Stimulated activated CD4-positive, alpha-beta T cell treated with anti-CD3 and anti-CD28 coated beads, Interleukin-1b, Interleukin-23, amount 100 ng/mL, for 24 hours (primary cell): ENCODE measurements around the gene FXYD7.
"Not testable (repeated sequence)": the region's sequence is repeated elsewhere in the genome, so short reads cannot be mapped to it uniquely, and the experiment has no call there.

ENCODE experiments used
- DNase-seq, 4 experiments: peaks; one replicate each; pipeline ENCODE4 v3.0.0-alpha.2; 2020; ENCODE audit warnings: low read depth in 4 of 4, low spot score in 1 of 4

Gene FXYD7

GRCh38 chr19:35143231-35143715 is at the start of gene FXYD7:
Gene FXYD7 (plus strand): TSS chr19:35143255. CDS start chr19:35143334, 79 bp downstream.
- DNase-seq = no peak

GRCh38 chr19:35093430-35093829 is 49.6 kb upstream of the FXYD7 start:
- DNase-seq = no peak

- DNase-seq = no peak
Observed at GRCh38 chr19:35093941-35094647, 49.0 kb upstream of the FXYD7 start.

- no peak for DNase-seq
Observed at GRCh38 chr19:35094656-35095055, 48.4 kb upstream of the FXYD7 start.

GRCh38 chr19:35095667-35096368 is 47.2 kb upstream of the FXYD7 start:
- DNase-seq = no peak

- DNase-seq = no peak
Observed at GRCh38 chr19:35098413-35099049, 44.5 kb upstream of the FXYD7 start.

GRCh38 chr19:35099155-35099896 is 43.7 kb upstream of the FXYD7 start:
- DNase-seq = no peak

- DNase-seq = no peak
Observed at GRCh38 chr19:35099897-35100275, 43.2 kb upstream of the FXYD7 start.

- DNase-seq = no peak
Observed at GRCh38 chr19:35100588-35101533, 42.2 kb upstream of the FXYD7 start.

- not testable (repeated sequence) for DNase-seq
Observed at GRCh38 chr19:35101949-35102348, 41.1 kb upstream of the FXYD7 start.

- DNase-seq = not testable (repeated sequence)
Observed at GRCh38 chr19:35103614-35104013, 39.4 kb upstream of the FXYD7 start.

GRCh38 chr19:35104361-35104760 is 38.7 kb upstream of the FXYD7 start:
- DNase-seq = no peak

GRCh38 chr19:35105047-35105410 is 38.0 kb upstream of the FXYD7 start:
- no peak for DNase-seq

- DNase-seq = no peak
Observed at GRCh38 chr19:35105411-35106290, 37.4 kb upstream of the FXYD7 start.

GRCh38 chr19:35106291-35106583 is 36.8 kb upstream of the FXYD7 start:
- DNase-seq = no peak

- no peak for DNase-seq
Observed at GRCh38 chr19:35106898-35107541, 36.0 kb upstream of the FXYD7 start.

- DNase-seq = no peak
Observed at GRCh38 chr19:35107545-35107944, 35.5 kb upstream of the FXYD7 start.

GRCh38 chr19:35108730-35109129 is 34.3 kb upstream of the FXYD7 start:
- DNase-seq = no peak
